ENCODE measurements around the gene PSMB4. TPM values are rescaled to one million over a fixed set of nuclear protein-coding genes. Genes with fewer than 3 reads are reported as not detected.

PSMB4 gene
- total RNA-seq (2014; rRNA removed; shearing (Covaris generic)) (348 and 352 TPM in 2 replicates), polyA plus RNA-seq (2016; fragmentation: Nextera tagmentation; extraction: Ambion mirVana) (417 and 443 TPM in 2 replicates)
- long read RNA-seq, transcript PSMB4-201 (7 exons, 964 nt) = major isoform, 148 of 162 reads
- long read RNA-seq, partial matches to known transcripts = 3 of 162 reads
- long read RNA-seq, other reads (novel, unspliced or antisense) = 9 of 162 reads

DNA sequence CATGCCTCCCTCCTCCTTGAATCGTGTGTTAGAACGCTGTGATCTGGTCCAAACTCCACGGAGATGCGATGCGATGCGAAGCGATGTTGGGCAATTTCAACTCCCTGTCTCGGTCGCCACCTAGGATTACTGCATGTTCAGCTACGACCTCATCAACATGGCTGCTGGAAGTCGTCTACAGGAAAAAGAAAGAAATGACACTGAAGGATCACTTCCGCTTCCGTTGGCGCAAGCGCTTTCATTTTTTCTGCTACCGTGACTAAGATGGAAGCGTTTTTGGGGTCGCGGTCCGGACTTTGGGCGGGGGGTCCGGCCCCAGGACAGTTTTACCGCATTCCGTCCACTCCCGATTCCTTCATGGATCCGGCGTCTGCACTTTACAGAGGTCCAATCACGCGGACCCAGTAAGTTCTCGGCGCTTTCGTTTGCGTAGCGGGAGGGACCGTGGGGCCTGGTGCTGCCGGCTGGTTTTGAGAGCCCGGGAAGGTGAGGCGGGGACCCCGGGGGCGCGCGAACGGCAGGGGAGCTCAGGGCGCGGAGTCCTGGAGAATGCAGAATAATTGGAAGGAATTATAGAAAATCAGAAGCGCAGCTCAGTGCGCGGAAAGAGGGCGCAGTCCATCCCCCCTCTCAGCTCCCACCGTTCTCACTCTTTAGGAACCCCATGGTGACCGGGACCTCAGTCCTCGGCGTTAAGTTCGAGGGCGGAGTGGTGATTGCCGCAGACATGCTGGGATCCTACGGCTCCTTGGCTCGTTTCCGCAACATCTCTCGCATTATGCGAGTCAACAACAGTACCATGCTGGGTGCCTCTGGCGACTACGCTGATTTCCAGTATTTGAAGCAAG, at the start of gene PSMB4:
TSS of gene PSMB4 (plus strand) at position 250 of the 848 bp plus-strand sequence. CDS start at position 265, 15 bp downstream.
- H3K4me2 ChIP-seq = peak within 1 kb of the TSS; percentile 94
- Mint-ChIP-seq H3K27me3 (ENCODE audit: insufficient read depth, low read depth, poor library complexity) (peaks cover 16% of the 10 kb centered on the region), H3K27ac (peak within 1 kb of the TSS; percentile 97), H3K4me1 (peaks cover 5% of the 10 kb centered on the region), H3K36me3 (ENCODE audit: low read depth) (peaks cover 35% of the 10 kb centered on the region), H3K4me3 (peak within 1 kb of the TSS; percentile 93), H3K9me3 (no peaks in the 10 kb centered on the region)
- TF ChIP-seq, protein P1, sequence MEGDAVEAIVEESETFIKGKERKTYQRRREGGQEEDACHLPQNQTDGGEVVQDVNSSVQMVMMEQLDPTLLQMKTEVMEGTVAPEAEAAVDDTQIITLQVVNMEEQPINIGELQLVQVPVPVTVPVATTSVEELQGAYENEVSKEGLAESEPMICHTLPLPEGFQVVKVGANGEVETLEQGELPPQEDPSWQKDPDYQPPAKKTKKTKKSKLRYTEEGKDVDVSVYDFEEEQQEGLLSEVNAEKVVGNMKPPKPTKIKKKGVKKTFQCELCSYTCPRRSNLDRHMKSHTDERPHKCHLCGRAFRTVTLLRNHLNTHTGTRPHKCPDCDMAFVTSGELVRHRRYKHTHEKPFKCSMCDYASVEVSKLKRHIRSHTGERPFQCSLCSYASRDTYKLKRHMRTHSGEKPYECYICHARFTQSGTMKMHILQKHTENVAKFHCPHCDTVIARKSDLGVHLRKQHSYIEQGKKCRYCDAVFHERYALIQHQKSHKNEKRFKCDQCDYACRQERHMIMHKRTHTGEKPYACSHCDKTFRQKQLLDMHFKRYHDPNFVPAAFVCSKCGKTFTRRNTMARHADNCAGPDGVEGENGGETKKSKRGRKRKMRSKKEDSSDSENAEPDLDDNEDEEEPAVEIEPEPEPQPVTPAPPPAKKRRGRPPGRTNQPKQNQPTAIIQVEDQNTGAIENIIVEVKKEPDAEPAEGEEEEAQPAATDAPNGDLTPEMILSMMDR (conservative IDR thresholded peaks at IDR 0.05; ENCODE audit: low read depth in 2 of 2) = peak in 1 of 2 experiments; percentile 56; a peak in 2 of 4 replicates
- TF ChIP-seq POLR2AphosphoS5 (IDR thresholded peaks at IDR 0.05; ENCODE audit: low read depth) (peak; percentile 98), ZNF114 (CRISPR knock-in tag; IDR thresholded peaks at IDR 0.05) (no peak), EZH2phosphoT487 (IDR thresholded peaks at IDR 0.05; ENCODE audit: unreplicated experiment) (no peak), NANOG (IDR thresholded peaks at IDR 0.05; ENCODE audit: borderline replicate concordance) (no peak), CREB1 (CRISPR knock-in tag; IDR thresholded peaks at IDR 0.05; ENCODE audit: low read depth) (peak; percentile 86), STAT1 (IDR thresholded peaks at IDR 0.05; ENCODE audit: unreplicated experiment) (no peak), ZNF331 (CRISPR knock-in tag; IDR thresholded peaks at IDR 0.05; ENCODE audit: low read depth) (no peak), JUNB (IDR thresholded peaks at IDR 0.05; ENCODE audit: unreplicated experiment) (no peak), EZH2 (IDR thresholded peaks at IDR 0.05; ENCODE audit: low read depth, unreplicated experiment) (no peak)
- TF ChIP-seq, protein P2, sequence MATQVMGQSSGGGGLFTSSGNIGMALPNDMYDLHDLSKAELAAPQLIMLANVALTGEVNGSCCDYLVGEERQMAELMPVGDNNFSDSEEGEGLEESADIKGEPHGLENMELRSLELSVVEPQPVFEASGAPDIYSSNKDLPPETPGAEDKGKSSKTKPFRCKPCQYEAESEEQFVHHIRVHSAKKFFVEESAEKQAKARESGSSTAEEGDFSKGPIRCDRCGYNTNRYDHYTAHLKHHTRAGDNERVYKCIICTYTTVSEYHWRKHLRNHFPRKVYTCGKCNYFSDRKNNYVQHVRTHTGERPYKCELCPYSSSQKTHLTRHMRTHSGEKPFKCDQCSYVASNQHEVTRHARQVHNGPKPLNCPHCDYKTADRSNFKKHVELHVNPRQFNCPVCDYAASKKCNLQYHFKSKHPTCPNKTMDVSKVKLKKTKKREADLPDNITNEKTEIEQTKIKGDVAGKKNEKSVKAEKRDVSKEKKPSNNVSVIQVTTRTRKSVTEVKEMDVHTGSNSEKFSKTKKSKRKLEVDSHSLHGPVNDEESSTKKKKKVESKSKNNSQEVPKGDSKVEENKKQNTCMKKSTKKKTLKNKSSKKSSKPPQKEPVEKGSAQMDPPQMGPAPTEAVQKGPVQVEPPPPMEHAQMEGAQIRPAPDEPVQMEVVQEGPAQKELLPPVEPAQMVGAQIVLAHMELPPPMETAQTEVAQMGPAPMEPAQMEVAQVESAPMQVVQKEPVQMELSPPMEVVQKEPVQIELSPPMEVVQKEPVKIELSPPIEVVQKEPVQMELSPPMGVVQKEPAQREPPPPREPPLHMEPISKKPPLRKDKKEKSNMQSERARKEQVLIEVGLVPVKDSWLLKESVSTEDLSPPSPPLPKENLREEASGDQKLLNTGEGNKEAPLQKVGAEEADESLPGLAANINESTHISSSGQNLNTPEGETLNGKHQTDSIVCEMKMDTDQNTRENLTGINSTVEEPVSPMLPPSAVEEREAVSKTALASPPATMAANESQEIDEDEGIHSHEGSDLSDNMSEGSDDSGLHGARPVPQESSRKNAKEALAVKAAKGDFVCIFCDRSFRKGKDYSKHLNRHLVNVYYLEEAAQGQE (IDR thresholded peaks at IDR 0.05; ENCODE audit: unreplicated experiment) = no peak
- TF ChIP-seq, protein P3, sequence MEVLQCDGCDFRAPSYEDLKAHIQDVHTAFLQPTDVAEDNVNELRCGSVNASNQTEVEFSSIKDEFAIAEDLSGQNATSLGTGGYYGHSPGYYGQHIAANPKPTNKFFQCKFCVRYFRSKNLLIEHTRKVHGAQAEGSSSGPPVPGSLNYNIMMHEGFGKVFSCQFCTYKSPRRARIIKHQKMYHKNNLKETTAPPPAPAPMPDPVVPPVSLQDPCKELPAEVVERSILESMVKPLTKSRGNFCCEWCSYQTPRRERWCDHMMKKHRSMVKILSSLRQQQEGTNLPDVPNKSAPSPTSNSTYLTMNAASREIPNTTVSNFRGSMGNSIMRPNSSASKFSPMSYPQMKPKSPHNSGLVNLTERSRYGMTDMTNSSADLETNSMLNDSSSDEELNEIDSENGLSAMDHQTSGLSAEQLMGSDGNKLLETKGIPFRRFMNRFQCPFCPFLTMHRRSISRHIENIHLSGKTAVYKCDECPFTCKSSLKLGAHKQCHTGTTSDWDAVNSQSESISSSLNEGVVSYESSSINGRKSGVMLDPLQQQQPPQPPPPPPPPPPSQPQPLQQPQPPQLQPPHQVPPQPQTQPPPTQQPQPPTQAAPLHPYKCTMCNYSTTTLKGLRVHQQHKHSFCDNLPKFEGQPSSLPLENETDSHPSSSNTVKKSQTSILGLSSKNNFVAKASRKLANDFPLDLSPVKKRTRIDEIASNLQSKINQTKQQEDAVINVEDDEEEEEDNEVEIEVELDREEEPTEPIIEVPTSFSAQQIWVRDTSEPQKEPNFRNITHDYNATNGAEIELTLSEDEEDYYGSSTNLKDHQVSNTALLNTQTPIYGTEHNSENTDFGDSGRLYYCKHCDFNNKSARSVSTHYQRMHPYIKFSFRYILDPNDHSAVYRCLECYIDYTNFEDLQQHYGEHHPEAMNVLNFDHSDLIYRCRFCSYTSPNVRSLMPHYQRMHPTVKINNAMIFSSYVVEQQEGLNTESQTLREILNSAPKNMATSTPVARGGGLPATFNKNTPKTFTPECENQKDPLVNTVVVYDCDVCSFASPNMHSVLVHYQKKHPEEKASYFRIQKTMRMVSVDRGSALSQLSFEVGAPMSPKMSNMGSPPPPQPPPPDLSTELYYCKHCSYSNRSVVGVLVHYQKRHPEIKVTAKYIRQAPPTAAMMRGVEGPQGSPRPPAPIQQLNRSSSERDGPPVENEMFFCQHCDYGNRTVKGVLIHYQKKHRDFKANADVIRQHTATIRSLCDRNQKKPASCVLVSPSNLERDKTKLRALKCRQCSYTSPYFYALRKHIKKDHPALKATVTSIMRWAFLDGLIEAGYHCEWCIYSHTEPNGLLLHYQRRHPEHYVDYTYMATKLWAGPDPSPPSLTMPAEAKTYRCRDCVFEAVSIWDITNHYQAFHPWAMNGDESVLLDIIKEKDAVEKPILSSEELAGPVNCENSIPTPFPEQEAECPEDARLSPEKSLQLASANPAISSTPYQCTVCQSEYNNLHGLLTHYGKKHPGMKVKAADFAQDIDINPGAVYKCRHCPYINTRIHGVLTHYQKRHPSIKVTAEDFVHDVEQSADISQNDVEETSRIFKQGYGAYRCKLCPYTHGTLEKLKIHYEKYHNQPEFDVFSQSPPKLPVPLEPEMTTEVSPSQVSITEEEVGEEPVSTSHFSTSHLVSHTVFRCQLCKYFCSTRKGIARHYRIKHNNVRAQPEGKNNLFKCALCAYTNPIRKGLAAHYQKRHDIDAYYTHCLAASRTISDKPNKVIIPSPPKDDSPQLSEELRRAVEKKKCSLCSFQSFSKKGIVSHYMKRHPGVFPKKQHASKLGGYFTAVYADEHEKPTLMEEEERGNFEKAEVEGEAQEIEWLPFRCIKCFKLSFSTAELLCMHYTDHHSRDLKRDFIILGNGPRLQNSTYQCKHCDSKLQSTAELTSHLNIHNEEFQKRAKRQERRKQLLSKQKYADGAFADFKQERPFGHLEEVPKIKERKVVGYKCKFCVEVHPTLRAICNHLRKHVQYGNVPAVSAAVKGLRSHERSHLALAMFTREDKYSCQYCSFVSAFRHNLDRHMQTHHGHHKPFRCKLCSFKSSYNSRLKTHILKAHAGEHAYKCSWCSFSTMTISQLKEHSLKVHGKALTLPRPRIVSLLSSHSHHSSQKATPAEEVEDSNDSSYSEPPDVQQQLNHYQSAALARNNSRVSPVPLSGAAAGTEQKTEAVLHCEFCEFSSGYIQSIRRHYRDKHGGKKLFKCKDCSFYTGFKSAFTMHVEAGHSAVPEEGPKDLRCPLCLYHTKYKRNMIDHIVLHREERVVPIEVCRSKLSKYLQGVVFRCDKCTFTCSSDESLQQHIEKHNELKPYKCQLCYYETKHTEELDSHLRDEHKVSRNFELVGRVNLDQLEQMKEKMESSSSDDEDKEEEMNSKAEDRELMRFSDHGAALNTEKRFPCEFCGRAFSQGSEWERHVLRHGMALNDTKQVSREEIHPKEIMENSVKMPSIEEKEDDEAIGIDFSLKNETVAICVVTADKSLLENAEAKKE (CRISPR knock-in tag; IDR thresholded peaks at IDR 0.05) = no peak
- TF ChIP-seq, protein P4, sequence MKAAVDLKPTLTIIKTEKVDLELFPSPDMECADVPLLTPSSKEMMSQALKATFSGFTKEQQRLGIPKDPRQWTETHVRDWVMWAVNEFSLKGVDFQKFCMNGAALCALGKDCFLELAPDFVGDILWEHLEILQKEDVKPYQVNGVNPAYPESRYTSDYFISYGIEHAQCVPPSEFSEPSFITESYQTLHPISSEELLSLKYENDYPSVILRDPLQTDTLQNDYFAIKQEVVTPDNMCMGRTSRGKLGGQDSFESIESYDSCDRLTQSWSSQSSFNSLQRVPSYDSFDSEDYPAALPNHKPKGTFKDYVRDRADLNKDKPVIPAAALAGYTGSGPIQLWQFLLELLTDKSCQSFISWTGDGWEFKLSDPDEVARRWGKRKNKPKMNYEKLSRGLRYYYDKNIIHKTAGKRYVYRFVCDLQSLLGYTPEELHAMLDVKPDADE (IDR thresholded peaks at IDR 0.05) = peak; percentile 93
- peak; percentile 94 for DNase-seq (ENCODE audit: low spot score)
- peaks cover 35% of the 10 kb centered on the region for H3F3A ChIP-seq (replicated peaks; ENCODE audit: low read depth)
- H3K9me2 ChIP-seq (ENCODE audit: insufficient read depth) = no peaks in the 10 kb centered on the region
- H3K4me3 ChIP-seq = peak within 1 kb of the TSS; percentile 71
- peaks cover 5% of the 10 kb centered on the region for H3K4me1 ChIP-seq (ENCODE audit: insufficient read depth)
- H3K36me3 ChIP-seq (ENCODE audit: insufficient read depth) = peaks cover 25% of the 10 kb centered on the region
- peaks cover 34% of the 10 kb centered on the region for H4K20me1 ChIP-seq (replicated peaks; ENCODE audit: insufficient read depth)
- H3K27ac ChIP-seq (ENCODE audit: low read depth) = peak within 1 kb of the TSS; percentile 77
- H3K79me2 ChIP-seq (replicated peaks; ENCODE audit: insufficient read depth) = peaks cover 20% of the 10 kb centered on the region
- no peaks in the 10 kb centered on the region for H3K27me3 ChIP-seq (ENCODE audit: insufficient read depth)
- H2AFZ ChIP-seq = no peak within 1 kb of the TSS
- ATAC-seq = peak; percentile 91

All from GM23338 (cell line).